Measurements from ENCODE around the gene DSCAML1. TPM values are rescaled to one million over a fixed set of nuclear protein-coding genes. Genes with fewer than 3 reads are reported as not detected.

DSCAML1 gene
- total and polyA plus RNA-seq, 4 donors = 0.18 to 1.5 (median 1.1) TPM

- TF ChIP-seq CTCF (IDR thresholded peaks at IDR 0.05; ENCODE audit: control extremely low read depth, extremely low read depth) = no peak
- DNase-seq (no peak), ATAC-seq (ENCODE audit: insufficient read depth, low FRiP score) (no peak)
- Histone ChIP-seq H3K9ac (ENCODE audit: insufficient read depth in 1 of 2, low read length in 2 of 2) (no peak overlapping the region), H3K27me3 (ENCODE audit: control insufficient read depth in 3 of 3, insufficient read depth in 3 of 3, low read length in 2 of 3) (no peaks in the 10 kb centered on the region), H3K36me3 (ENCODE audit: control insufficient read depth in 4 of 4, insufficient read depth in 4 of 4, low read length in 4 of 4) (no peaks in the 10 kb centered on the region), H3K27ac (ENCODE audit: low read depth in 1 of 2, low read length in 1 of 2) (no peak overlapping the region), H3K4me3 (no peak overlapping the region), H3K4me1 (ENCODE audit: control insufficient read depth in 5 of 5, insufficient read depth in 5 of 5, low read length in 5 of 5) (no peaks in the 10 kb centered on the region), H3K9me3 (ENCODE audit: control insufficient read depth in 4 of 4, insufficient read depth in 3 of 4, low read length in 3 of 4) (no peaks in the 10 kb centered on the region)
- WGBS, 2 donors = 96% methylated on average over 2 of the region's 2 CpGs
These were observed 326.4 kb downstream of the DSCAML1 start for GRCh38 chr11:117470576-117470975.

DNA sequence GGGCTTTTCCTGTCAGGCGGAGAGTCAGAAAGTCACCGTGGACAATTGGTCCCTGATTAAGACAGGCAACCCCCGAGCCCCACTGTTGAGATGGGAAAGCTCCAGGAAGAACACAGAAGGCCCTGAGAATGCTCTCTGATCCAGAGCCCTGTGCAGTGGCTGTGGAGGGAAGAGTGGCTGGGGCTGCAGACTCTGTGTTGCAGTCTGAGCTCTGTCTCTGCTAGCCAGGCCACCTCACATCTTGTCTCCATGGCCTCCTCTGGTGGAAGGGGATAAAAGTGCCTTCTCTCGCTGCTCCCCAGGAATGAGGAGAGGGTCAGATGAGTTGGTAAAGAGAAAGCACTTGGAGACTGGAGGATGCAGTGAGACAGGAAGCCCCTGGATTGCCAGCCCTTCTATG is 328.1 kb downstream of the DSCAML1 start:
- DNase-seq (peak in 1 of 3 donors; percentile 11), ATAC-seq (ENCODE audit: insufficient read depth, low FRiP score) (no peak)
- H3K27ac ChIP-seq (ENCODE audit: low read depth in 1 of 2, low read length in 1 of 2) = no peak overlapping the region
- H3K4me3 ChIP-seq = no peak overlapping the region
- no peaks in the 10 kb centered on the region for H3K36me3 ChIP-seq (ENCODE audit: control insufficient read depth in 4 of 4, insufficient read depth in 4 of 4, low read length in 4 of 4)
- no peak for TF ChIP-seq CTCF (IDR thresholded peaks at IDR 0.05; ENCODE audit: control extremely low read depth, extremely low read depth)
- H3K9me3 ChIP-seq (ENCODE audit: control insufficient read depth in 4 of 4, insufficient read depth in 3 of 4, low read length in 3 of 4) = no peaks in the 10 kb centered on the region
- no peak overlapping the region for H3K9ac ChIP-seq (ENCODE audit: insufficient read depth in 1 of 2, low read length in 2 of 2)
- H3K27me3 ChIP-seq (ENCODE audit: control insufficient read depth in 3 of 3, insufficient read depth in 3 of 3, low read length in 2 of 3) = no peaks in the 10 kb centered on the region
- WGBS, 2 donors = 64 to 75% methylated on average over 4 of the region's 4 CpGs
- H3K4me1 ChIP-seq (ENCODE audit: control insufficient read depth in 5 of 5, insufficient read depth in 5 of 5, low read length in 5 of 5) = no peaks in the 10 kb centered on the region

GRCh38 chr11:117467770-117468169 is 329.2 kb downstream of the DSCAML1 start:
- H3K27me3 ChIP-seq (ENCODE audit: control insufficient read depth in 3 of 3, insufficient read depth in 3 of 3, low read length in 2 of 3) = no peaks in the 10 kb centered on the region
- 89 to 92% methylated on average over 5 of the region's 5 CpGs for WGBS, 2 donors
- H3K4me3 ChIP-seq = no peak overlapping the region
- H3K27ac ChIP-seq (ENCODE audit: low read depth in 1 of 2, low read length in 1 of 2) = no peak overlapping the region
- no peaks in the 10 kb centered on the region for H3K4me1 ChIP-seq (ENCODE audit: control insufficient read depth in 5 of 5, insufficient read depth in 5 of 5, low read length in 5 of 5)
- TF ChIP-seq CTCF (IDR thresholded peaks at IDR 0.05; ENCODE audit: control extremely low read depth, extremely low read depth) = no peak
- H3K36me3 ChIP-seq (ENCODE audit: control insufficient read depth in 4 of 4, insufficient read depth in 4 of 4, low read length in 4 of 4) = no peaks in the 10 kb centered on the region
- no peak for DNase-seq
- no peak overlapping the region for H3K9ac ChIP-seq (ENCODE audit: insufficient read depth in 1 of 2, low read length in 2 of 2)
- no peak for ATAC-seq (ENCODE audit: insufficient read depth, low FRiP score)
- H3K9me3 ChIP-seq (ENCODE audit: control insufficient read depth in 4 of 4, insufficient read depth in 3 of 4, low read length in 3 of 4) = no peaks in the 10 kb centered on the region

GRCh38 chr11:117466966-117467365 is 330.1 kb downstream of the DSCAML1 start:
- Histone ChIP-seq H3K4me1 (ENCODE audit: control insufficient read depth in 5 of 5, insufficient read depth in 5 of 5, low read length in 5 of 5) (no peaks in the 10 kb centered on the region), H3K36me3 (ENCODE audit: control insufficient read depth in 4 of 4, insufficient read depth in 4 of 4, low read length in 4 of 4) (no peaks in the 10 kb centered on the region), H3K9ac (ENCODE audit: insufficient read depth in 1 of 2, low read length in 2 of 2) (no peak overlapping the region), H3K4me3 (no peak overlapping the region), H3K9me3 (ENCODE audit: control insufficient read depth in 4 of 4, insufficient read depth in 3 of 4, low read length in 3 of 4) (no peaks in the 10 kb centered on the region), H3K27ac (ENCODE audit: low read depth in 1 of 2, low read length in 1 of 2) (no peak overlapping the region), H3K27me3 (ENCODE audit: control insufficient read depth in 3 of 3, insufficient read depth in 3 of 3, low read length in 2 of 3) (no peaks in the 10 kb centered on the region)
- WGBS, 2 donors = 94 to 96% methylated on average over 14 of the region's 14 CpGs
- no peak for ATAC-seq (ENCODE audit: insufficient read depth, low FRiP score)
- TF ChIP-seq CTCF (IDR thresholded peaks at IDR 0.05; ENCODE audit: control extremely low read depth, extremely low read depth) = no peak
- DNase-seq = no peak
